Mesothelial cell of epicardium (in vitro differentiated cells): ENCODE data around the gene LRMDA. TPM values are rescaled to one million over a fixed set of nuclear protein-coding genes. Genes with fewer than 3 reads are reported as not detected.

Experiments
- DNase-seq, 2 experiments: peaks; one replicate each; pipeline ENCODE4 v3.0.0; 2021; ENCODE audit warnings: low spot score in 2 of 2; ENCODE audit not compliant: unreplicated experiment in 2 of 2
- H3K27ac Mint-ChIP-seq: 2 replicates; pipeline ENCODE4 v1.8.0; 2021; ENCODE audit warnings: mixed read lengths
- H3K27me3 Mint-ChIP-seq: 2 replicates; pipeline ENCODE4 v1.8.0; 2021; ENCODE audit warnings: low read depth, mixed read lengths
- H3K36me3 Mint-ChIP-seq: 2 replicates; pipeline ENCODE4 v1.8.0; 2021; ENCODE audit warnings: mixed read lengths
- H3K4me1 Mint-ChIP-seq: 2 replicates; pipeline ENCODE4 v1.8.0; 2021; ENCODE audit warnings: mixed read lengths
- H3K4me3 Mint-ChIP-seq: 2 replicates; pipeline ENCODE4 v1.8.0; 2021; ENCODE audit warnings: mild to moderate bottlenecking, moderate library complexity, mixed read lengths
- H3K9me3 Mint-ChIP-seq: 2 replicates; pipeline ENCODE4 v1.8.0; 2021; ENCODE audit warnings: mixed read lengths
- CTCF ChIP-seq: fragments of 200-600 bp; sonication (generic); IDR thresholded peaks from one replicate; pipeline ENCODE4 v1.5.0; 2021; ENCODE audit warnings: antibody characterized with exemption; ENCODE audit not compliant: unreplicated experiment
- total RNA-seq: library from RNA; stranded (reverse); gene quantifications from 3 replicates; pipeline ENCODE4 v1.2.1, GENCODE V29; 2021

Gene LRMDA
- total RNA-seq, 1 donor from 2014 or later, result 2.0 TPM

- Mint-ChIP-seq H3K27me3 (peaks cover 16% of the 10 kb centered on the region), H3K4me3 (no peak overlapping the region), H3K27ac (no peak overlapping the region), H3K36me3 (no peaks in the 10 kb centered on the region), H3K9me3 (no peaks in the 10 kb centered on the region), H3K4me1 (peaks cover 19% of the 10 kb centered on the region)
- TF ChIP-seq CTCF, result no peak
- DNase-seq, result no peak
Observed at GRCh38 chr10:76201962-76202361, 770.5 kb downstream of the LRMDA start.

GRCh38 chr10:76202777-76203176 is 771.4 kb downstream of the LRMDA start:
- H3K27me3 Mint-ChIP-seq, result peaks cover 16% of the 10 kb centered on the region
- H3K9me3 Mint-ChIP-seq, result no peaks in the 10 kb centered on the region
- DNase-seq, result no peak
- TF ChIP-seq CTCF, result no peak
- H3K27ac Mint-ChIP-seq, result no peak overlapping the region
- H3K36me3 Mint-ChIP-seq, result no peaks in the 10 kb centered on the region
- no peak overlapping the region for H3K4me3 Mint-ChIP-seq
- H3K4me1 Mint-ChIP-seq, result peaks cover 19% of the 10 kb centered on the region

- Mint-ChIP-seq H3K36me3 (no peaks in the 10 kb centered on the region), H3K4me3 (no peak overlapping the region), H3K27me3 (peaks cover 22% of the 10 kb centered on the region), H3K27ac (no peak overlapping the region), H3K4me1 (peaks cover 10% of the 10 kb centered on the region), H3K9me3 (no peaks in the 10 kb centered on the region)
- no peak for TF ChIP-seq CTCF
- DNase-seq, result no peak
Observed at GRCh38 chr10:76205361-76205760, 773.9 kb downstream of the LRMDA start.

GRCh38 chr10:76206797-76207352 is 775.5 kb downstream of the LRMDA start:
- DNase-seq, result no peak
- no peak for TF ChIP-seq CTCF
- no peaks in the 10 kb centered on the region for H3K9me3 Mint-ChIP-seq
- H3K4me3 Mint-ChIP-seq, result no peak overlapping the region
- no peaks in the 10 kb centered on the region for H3K36me3 Mint-ChIP-seq
- no peak overlapping the region for H3K27ac Mint-ChIP-seq
- H3K4me1 Mint-ChIP-seq, result peaks cover 10% of the 10 kb centered on the region
- H3K27me3 Mint-ChIP-seq, result peaks cover 27% of the 10 kb centered on the region

DNA sequence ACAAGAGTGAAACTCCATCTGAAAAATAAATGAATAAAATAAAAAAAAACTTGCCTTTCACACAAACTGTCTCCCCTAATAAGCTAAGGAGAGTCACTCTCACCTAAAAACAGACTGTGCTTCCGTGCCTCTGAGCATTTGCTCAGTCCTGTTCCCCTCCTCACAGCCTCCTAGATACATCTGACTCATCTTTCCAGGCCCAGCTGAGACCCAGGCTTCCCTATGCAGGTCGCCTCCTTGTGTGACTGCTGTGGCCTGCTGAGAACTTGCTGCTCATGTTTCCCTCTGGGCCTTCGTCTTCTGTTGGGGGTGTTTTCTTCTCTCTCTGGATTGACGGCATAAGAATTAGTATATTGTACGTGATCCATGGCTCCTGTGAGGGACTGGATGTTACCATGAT is 777.7 kb downstream of the LRMDA start:
- Mint-ChIP-seq H3K4me1 (peaks cover 5% of the 10 kb centered on the region), H3K9me3 (no peaks in the 10 kb centered on the region)

More for the DNA sequence above, 777.7 kb downstream of the LRMDA start:
- no peak overlapping the region for H3K27ac Mint-ChIP-seq
- no peak overlapping the region for H3K4me3 Mint-ChIP-seq
- no peak for TF ChIP-seq CTCF
- no peak for DNase-seq
- peaks cover 18% of the 10 kb centered on the region for H3K27me3 Mint-ChIP-seq
- H3K36me3 Mint-ChIP-seq, result no peaks in the 10 kb centered on the region
